Amniotic epithelial cell (primary cell): ENCODE measurements around the gene SCT.
A peak's percentile ranks its signal among the peaks of the same experiment; 100 is the strongest.

ENCODE experiments used
- DNase-seq: peaks from one replicate; pipeline ENCODE4 v3.0.0-alpha.2; 2010; ENCODE audit warnings: low read depth

SCT gene

DNA sequence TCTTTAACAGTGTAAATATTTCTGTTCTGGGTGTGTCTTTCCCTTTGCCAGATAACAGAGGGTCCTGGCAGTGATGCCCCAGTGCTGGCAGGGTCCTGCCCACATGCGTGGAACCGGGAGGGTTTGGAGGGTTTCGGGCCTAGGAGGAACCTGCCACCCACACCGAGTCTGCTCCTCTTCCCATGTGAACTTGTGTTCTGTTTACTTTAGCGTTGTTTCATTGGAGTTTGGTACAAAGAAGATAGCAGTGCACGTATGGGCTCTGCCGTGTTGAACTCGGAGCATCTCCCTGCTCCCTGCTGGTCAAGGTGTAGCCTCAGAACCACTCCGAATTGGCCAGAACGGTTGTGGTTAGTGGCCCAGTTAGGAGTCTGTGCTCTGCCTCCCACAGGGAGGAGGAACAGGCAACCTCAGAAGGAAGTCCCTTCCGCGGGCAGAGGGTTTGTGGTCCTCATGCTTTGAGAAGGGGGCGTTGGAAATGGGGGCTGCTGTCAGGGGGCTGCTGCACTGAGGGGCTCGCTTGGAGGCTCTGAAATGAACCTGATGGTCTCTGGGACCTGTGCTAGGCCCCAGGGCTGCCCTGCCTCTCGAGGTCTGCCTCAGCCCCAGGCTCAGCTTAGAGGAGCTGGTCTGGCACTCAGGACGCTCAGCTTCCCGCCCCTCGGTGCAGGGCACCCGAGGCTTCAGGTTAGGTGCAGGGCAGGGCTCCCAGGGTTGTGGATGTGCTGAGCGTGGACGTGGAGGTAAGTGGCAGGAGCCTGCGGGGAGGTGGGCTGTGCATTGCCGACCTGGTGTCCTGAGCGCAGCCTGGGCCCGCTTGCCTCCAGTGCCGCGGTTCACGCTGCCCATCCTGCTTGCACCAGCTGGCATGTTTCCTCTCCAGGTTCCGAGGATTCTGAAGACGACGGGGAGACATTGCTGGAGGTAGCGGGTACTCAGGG lies 40.3 kb downstream of the SCT start:
- no peak for DNase-seq

DNA sequence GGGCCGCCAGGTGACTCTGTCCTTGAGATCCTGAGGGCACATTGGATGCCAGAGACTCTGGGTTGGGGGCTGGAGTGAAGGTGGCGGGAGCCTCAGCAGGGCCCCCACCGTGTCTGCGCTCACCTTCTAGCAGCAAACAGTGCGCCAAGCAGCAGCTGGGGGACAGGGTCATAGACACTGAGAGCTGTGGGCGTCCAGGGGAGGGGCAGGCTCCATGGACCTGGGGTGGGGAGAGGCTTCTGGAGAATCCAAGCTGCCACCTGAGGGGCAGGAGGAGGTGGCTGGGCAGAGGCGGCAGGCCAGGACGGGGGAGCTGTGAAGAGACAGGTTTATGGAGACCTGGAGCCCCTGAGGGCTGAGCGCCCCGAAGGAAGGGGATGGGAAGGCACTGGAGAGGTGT lies 42.7 kb downstream of the SCT start:
- DNase-seq: no peak

DNA sequence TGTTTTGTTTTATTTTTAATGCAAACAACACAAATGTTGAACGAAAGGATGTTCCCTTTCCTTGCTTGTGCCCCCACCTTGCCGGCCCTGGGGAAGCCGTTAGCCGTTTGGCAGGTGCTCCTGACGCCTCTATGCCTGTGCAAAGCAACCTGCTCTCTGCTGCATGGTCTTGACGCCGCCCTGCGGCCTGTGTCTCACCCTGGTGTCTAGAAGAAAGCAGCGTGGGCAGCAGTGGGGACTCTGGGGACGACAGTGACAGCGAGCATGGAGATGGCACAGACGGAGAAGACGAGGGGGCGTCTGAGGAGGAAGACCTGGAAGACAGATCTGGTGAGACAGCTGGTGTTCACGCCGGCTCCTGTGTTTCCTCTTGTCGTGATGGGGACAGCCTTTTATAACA lies 45.2 kb downstream of the SCT start:
- no peak for DNase-seq

DNA sequence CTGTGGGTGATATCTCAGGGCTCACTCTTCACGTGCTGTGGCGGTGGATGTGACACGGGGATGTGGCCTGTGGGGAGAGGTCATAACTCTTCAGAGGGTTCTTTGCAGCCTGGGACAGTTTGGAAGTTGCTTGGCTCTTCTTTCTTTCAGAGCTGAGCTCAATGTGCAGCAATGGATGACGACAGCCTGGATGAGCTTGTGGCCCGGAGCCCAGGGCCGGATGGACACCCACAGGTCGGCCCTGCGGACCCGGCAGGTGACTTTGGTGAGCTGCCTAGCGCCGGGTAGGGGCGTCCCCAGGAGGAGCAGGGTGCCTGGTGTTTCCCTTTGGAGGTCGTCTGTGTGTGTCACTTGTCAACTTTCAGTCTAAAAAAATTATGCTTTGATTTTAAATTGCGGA lies 45.6 kb downstream of the SCT start:
- DNase-seq: no peak

DNA sequence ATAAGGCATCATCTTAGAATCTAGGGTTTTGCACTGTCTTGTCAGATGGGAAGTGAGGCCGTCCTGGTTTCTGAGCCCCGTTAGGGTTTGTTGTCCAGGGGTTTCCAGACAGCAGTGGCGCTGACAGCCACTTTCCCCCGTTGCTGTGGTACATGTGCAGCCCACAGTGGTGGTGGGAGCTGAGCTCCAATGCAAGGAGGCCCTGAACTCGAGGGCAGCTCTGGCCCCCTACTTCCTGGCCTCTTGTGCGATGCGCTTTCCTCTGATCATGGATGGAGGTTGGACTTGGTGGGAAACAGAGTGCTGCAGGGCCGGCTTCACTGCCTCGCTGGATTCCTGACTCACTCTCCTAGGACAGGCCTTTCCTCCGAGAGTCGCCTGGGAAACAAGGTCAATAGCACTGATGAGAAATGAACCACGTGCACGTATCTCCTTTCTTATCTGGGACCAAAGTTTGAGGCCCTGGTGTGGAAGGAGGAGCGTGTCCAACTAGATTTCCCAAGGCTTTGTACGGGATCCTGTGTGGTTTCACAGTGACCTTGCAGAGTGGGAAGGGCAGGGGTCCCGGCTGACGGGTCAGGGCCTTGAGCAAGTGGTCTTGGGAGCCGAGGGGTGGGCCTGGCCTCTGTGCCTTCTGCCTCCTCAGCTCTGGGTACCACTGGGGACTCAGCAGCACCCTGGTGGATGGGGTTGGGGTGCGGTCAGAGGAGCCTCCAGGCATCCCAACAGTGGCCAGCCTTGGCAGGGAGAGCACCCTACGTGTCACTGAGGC lies 47.0 kb downstream of the SCT start:
- peak; percentile 90 for DNase-seq

DNA sequence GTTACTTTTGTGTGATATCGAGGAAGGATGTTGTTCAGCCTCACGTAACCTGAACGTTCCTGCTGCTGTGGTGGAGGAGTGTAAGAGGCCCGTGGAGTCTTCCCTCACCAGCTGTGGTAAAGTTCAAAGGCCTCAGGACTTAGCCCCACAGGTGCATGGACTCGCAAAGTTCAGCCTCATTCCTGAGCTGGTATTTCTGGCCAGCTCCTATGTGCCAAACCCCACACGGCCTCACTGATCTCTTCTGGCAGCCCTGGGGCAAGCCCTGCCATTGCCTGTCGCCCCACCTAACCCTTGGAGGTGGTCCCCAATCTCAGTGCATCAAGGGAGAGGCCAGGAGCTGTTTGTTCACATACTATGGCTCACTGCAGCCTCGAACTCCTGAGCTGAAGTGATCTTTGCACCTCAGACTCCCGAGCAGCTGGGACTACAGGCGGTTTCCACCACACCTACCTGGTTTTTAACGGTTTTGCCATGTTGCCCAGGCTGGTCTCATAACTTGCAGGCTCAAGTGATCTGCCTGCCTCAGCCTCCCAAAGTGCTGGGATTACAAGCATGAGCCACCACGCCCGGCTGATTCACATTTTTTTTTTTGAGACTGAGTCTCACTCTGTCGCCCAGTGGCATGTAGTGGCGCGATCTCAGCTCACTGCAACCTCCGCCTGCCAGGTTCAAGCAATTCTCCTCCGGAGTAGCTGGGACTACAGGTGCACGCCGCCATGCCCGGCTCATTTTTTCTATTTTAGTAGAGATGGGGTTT lies 48.5 kb downstream of the SCT start:
- no peak for DNase-seq

DNA sequence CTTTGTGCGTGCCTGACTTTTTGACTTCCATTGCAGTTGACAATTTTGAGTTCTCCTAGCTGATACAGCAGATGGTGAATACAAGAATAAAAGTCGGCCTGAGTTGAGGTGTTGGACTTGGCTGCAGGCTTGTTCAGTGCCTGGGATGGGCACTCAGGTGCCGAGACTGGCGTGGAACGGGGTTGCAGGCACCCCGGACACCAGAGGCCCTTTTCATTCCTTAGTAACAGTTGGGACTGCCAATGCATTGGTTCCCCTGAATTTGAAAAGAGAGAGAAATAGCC lies 49.4 kb downstream of the SCT start:
- DNase-seq: no peak

DNA sequence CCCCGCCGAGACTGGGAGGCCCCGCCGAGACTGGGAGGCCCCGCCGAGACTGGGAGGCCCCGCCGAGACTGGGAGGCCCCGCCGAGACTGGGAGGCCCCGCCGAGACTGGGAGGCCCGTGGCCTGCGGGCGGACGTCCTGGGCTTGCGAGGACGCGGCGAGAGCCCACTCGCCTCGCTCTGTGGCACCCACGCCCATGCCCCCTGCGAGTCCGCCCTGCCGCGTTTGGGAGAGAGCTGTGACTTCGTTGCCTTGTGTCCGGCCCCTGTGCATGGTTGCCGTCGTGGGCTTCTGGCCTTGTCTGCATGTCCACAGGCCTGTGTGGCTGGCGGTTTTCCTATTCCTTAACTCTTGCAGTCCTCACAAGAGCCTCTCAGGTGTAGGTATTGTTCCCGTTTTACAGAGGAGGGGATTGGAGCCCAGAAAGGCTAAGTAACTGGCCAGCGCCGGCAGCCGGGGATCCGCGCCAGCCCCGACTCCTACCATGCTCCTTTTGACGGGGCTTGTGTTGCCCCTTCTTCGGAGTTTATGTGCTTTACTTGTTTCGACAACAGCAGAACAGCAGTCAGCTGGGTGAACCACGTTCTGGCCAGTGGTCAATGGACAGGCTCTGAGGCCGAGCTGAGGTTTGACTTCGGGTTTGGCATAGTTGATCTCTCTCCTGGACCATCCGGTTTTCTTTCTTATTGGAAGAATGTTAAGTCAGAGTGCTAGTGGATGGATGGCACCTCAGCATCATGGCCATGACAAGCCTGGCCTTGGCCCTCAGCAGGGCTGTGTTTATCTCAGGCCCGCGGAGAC lies 50.0 kb downstream of the SCT start:
- DNase-seq: no peak
